Measurements from ENCODE around the gene CRABP2. TPM values are rescaled to one million over a fixed set of nuclear protein-coding genes. Genes with fewer than 3 reads are reported as not detected.

CRABP2 gene
- total and polyA plus RNA-seq, 2 donors (not counting 3 experiments of a cell fraction or from before 2014, with no cell fraction given), result 0.32 to 1.0 TPM

DNA sequence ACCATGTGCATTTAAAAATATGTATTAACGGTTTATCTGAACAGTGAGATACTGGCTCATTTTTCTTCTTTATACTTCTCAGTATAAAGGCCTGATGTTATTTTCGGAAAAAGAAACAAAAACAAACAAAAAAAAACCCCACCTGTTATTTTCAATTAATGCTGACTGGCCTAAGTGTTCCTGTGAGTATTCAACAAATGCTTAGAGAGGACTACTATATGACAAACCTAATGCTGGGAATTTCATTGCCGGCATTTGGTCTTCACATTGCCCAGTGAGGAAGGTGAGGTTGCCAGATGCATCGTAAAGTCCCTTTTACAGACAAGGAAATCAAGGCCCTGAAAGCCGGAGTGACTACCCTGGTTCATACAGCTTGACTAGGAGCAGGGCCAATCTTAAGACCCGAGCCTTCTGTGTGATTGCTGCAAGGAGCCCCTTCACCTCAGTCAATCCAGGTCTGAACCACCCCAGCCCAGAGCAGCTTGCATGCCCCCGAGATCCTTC lies 34.9 kb upstream of the CRABP2 start:
- dilution Hi-C loops (cut with MboI; ENCODE audit: extremely low pct_ligation_motif_present, low sequenced_read_pairs), result no loop called here
- H2AFZ ChIP-seq (ENCODE audit: low read depth, low read length), result peak overlapping the region; percentile 21

DNA sequence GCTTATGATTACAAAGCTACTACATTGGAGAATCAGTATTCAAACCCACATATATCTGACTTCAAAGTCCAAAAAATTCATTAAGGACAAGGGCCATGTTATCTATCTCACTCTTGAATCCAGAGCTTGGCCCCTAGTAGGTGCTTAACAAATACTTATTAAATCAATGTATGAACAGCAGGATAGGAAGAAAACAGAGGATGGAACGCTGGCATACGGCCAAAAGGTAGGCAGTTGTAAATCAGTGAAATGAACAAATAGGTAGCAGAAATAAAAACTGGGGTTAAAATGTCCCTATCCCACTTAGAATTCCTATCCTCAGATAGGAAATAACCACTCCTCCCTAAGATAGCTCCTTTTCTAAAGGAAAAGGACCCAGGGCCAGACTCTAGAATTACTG lies 33.5 kb upstream of the CRABP2 start:
- Histone ChIP-seq H3K4me3 (replicated peaks in 1 of 3; ENCODE audit: insufficient read depth in 1 of 3, low read depth in 1 of 3, low read length in 3 of 3) (no peak overlapping the region), H2AFZ (ENCODE audit: low read depth, low read length) (no peak overlapping the region), H3K36me3 (ENCODE audit: control insufficient read depth in 2 of 2, extremely low read depth in 1 of 2, insufficient read depth in 2 of 2, low read length in 2 of 2) (peaks cover 5 to 23% of the 10 kb centered on the region in 2 experiments), H4K20me1 (replicated peaks; ENCODE audit: control insufficient read depth, extremely low read depth, insufficient read depth, low read length) (no peaks in the 10 kb centered on the region), H3K9ac (replicated peaks; ENCODE audit: extremely low read depth, insufficient read depth, low read length) (no peak overlapping the region), H3K9me1 (replicated peaks; ENCODE audit: control insufficient read depth, extremely low read depth, insufficient read depth, low read length) (no peaks in the 10 kb centered on the region), H3K4me1 (ENCODE audit: control insufficient read depth, extremely low read depth, insufficient read depth, low read length) (peaks cover 13% of the 10 kb centered on the region), H3K27ac (ENCODE audit: insufficient read depth, low read depth, low read length) (no peak overlapping the region), H3K9me3 (replicated peaks; ENCODE audit: control insufficient read depth, insufficient read depth, low read length) (no peaks in the 10 kb centered on the region), H3K4me2 (ENCODE audit: insufficient read depth, low read length) (no peak overlapping the region), H3K27me3 (ENCODE audit: control insufficient read depth in 2 of 2, insufficient read depth in 2 of 2, low read length in 2 of 2) (no peaks in the 10 kb centered on the region), H3K79me2 (ENCODE audit: control insufficient read depth, insufficient read depth, low read length) (peaks cover 11% of the 10 kb centered on the region)
- FAIRE-seq, result no peak
- intact Hi-C loops (cut with micrococcal nuclease), result no loop called here
- dilution Hi-C loops (cut with MboI; ENCODE audit: extremely low pct_ligation_motif_present, low sequenced_read_pairs), result no loop called here
- ChIA-PET POLR2A (no interaction called here), CTCF (no interaction called here)
- BruUV-seq (replicated peaks), result no TSS peak
- no peak for TF ChIP-seq FOS (IDR thresholded peaks at IDR 0.05; ENCODE audit: borderline replicate concordance, insufficient read depth, low read length)
- no peak for TF ChIP-seq POLR2AphosphoS5 (IDR thresholded peaks at IDR 0.05; ENCODE audit: insufficient read depth, low read depth, low read length)
- no peak for TF ChIP-seq MYC (IDR thresholded peaks at IDR 0.05; ENCODE audit: low read depth, low read length)
- TF ChIP-seq, protein P1, sequence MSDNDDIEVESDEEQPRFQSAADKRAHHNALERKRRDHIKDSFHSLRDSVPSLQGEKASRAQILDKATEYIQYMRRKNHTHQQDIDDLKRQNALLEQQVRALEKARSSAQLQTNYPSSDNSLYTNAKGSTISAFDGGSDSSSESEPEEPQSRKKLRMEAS (IDR thresholded peaks at IDR 0.05; ENCODE audit: insufficient read depth, insufficient read length), result no peak
- TF ChIP-seq GATA2 (IDR thresholded peaks at IDR 0.05; ENCODE audit: insufficient read depth, insufficient read length, low read depth, low read length), result no peak
- TF ChIP-seq EZH2 (IDR thresholded peaks at IDR 0.05; ENCODE audit: borderline replicate concordance, low read depth, low read length, severe bottlenecking), result no peak
- TF ChIP-seq, protein P2, sequence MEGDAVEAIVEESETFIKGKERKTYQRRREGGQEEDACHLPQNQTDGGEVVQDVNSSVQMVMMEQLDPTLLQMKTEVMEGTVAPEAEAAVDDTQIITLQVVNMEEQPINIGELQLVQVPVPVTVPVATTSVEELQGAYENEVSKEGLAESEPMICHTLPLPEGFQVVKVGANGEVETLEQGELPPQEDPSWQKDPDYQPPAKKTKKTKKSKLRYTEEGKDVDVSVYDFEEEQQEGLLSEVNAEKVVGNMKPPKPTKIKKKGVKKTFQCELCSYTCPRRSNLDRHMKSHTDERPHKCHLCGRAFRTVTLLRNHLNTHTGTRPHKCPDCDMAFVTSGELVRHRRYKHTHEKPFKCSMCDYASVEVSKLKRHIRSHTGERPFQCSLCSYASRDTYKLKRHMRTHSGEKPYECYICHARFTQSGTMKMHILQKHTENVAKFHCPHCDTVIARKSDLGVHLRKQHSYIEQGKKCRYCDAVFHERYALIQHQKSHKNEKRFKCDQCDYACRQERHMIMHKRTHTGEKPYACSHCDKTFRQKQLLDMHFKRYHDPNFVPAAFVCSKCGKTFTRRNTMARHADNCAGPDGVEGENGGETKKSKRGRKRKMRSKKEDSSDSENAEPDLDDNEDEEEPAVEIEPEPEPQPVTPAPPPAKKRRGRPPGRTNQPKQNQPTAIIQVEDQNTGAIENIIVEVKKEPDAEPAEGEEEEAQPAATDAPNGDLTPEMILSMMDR (IDR thresholded peaks at IDR 0.05; ENCODE audit: extremely low read depth in 1 of 2, insufficient read depth in 1 of 2, low read depth in 1 of 2, low read length in 2 of 2), result no peak
- TF ChIP-seq JUN (IDR thresholded peaks at IDR 0.05; ENCODE audit: borderline replicate concordance, insufficient read depth, insufficient read length, low read depth), result no peak
- no peak for TF ChIP-seq POLR2A (IDR thresholded peaks at IDR 0.05; ENCODE audit: low read depth, low read length)
- DNase-seq (ENCODE audit: low read depth, low spot score), result no peak

More for the DNA sequence above, 34.9 kb upstream of the CRABP2 start:
- Histone ChIP-seq H3K9me3 (replicated peaks; ENCODE audit: control insufficient read depth, insufficient read depth, low read length) (no peaks in the 10 kb centered on the region), H3K9ac (replicated peaks; ENCODE audit: extremely low read depth, insufficient read depth, low read length) (peak overlapping the region; percentile 57), H3K4me3 (replicated peaks in 1 of 3; ENCODE audit: insufficient read depth in 1 of 3, low read depth in 1 of 3, low read length in 3 of 3) (peak overlapping the region; percentile 59 to 67 (median 61)), H3K36me3 (ENCODE audit: control insufficient read depth in 2 of 2, extremely low read depth in 1 of 2, insufficient read depth in 2 of 2, low read length in 2 of 2) (peaks cover 11 to 25% of the 10 kb centered on the region in 2 experiments), H3K27me3 (ENCODE audit: control insufficient read depth in 2 of 2, insufficient read depth in 2 of 2, low read length in 2 of 2) (no peaks in the 10 kb centered on the region), H4K20me1 (replicated peaks; ENCODE audit: control insufficient read depth, extremely low read depth, insufficient read depth, low read length) (no peaks in the 10 kb centered on the region), H3K4me2 (ENCODE audit: insufficient read depth, low read length) (peak overlapping the region; percentile 75), H3K79me2 (ENCODE audit: control insufficient read depth, insufficient read depth, low read length) (peaks cover 21% of the 10 kb centered on the region), H3K27ac (ENCODE audit: insufficient read depth, low read depth, low read length) (peak overlapping the region; percentile 7), H3K4me1 (ENCODE audit: control insufficient read depth, extremely low read depth, insufficient read depth, low read length) (peaks cover 13% of the 10 kb centered on the region), H3K9me1 (replicated peaks; ENCODE audit: control insufficient read depth, extremely low read depth, insufficient read depth, low read length) (no peaks in the 10 kb centered on the region)
- TF ChIP-seq, protein P2 (IDR thresholded peaks at IDR 0.05; ENCODE audit: extremely low read depth in 1 of 2, insufficient read depth in 1 of 2, low read depth in 1 of 2, low read length in 2 of 2), result no peak
- TF ChIP-seq MYC (IDR thresholded peaks at IDR 0.05; ENCODE audit: low read depth, low read length), result no peak
- TF ChIP-seq EZH2 (IDR thresholded peaks at IDR 0.05; ENCODE audit: borderline replicate concordance, low read depth, low read length, severe bottlenecking), result no peak
- FAIRE-seq (peak; percentile 57), DNase-seq (ENCODE audit: low read depth, low spot score) (no peak)
- TSS peak; percentile 1 for BruUV-seq (replicated peaks)
- CTCF ChIA-PET, result interaction anchor here (0.8 to 2.6 kb wide), 9 partner anchors 12 to 188 kb away, joined by 3 to 52 read pairs (median 5); partner anchors contain the start of genes HDGF, ISG20L2, METTL25B and PRCC
- intact Hi-C loops (cut with micrococcal nuclease), result loop anchor here (5.0 kb wide), 1 partner anchor 152 kb away; the partner anchor contains the start of gene PEAR1
- POLR2A ChIA-PET, result interaction anchor here (0.6 to 1.4 kb wide), 4 partner anchors 10 to 27 kb away, joined by 3 to 15 read pairs (median 10); partner anchors contain the start of genes HDGF, ISG20L2, METTL25B and PRCC

Data from endothelial cell of umbilical vein (primary cell).